Mesendoderm (in vitro differentiated cells): ENCODE results near the gene FOXP2. TPM values are rescaled to one million over a fixed set of nuclear protein-coding genes. Genes with fewer than 3 reads are reported as not detected.

ENCODE experiments used
- small RNA-seq: library from polyadenylated mRNA; stranded (forward); fragments of <200 nt; extraction: miRNeasy Mini kit (QIAGEN cat#:217004); gene quantifications from one replicate; pipeline ENCODE3, GENCODE V24; 2013; ENCODE audit not compliant: insufficient read depth

The FOXP2 gene

Small RNAs within 50 kb of the gene (small RNA-seq; reads per million reads assigned to genes)
- gene MIR3666 (not detected), gene RNA5SP238 (not detected)
